K562 (cell line): ENCODE data around the gene TET2. TPM values are rescaled to one million over a fixed set of nuclear protein-coding genes. Genes with fewer than 3 reads are reported as not detected.

Experiments used
- ELK1 ChIP-seq: sonication (generic); formaldehyde crosslinking; IDR thresholded peaks from 2 replicates; pipeline ENCODE4 v1.8.1; 2022; ENCODE audit warnings: missing genetic modification reagents
- EP300 ChIP-seq: IDR thresholded peaks from 2 replicates; pipeline ENCODE4 v1.6.1; 2012; ENCODE audit warnings: low read length, improper control_type of control experiment
- ESRRA ChIP-seq: fragments of 450-650 bp; IDR thresholded peaks from 2 replicates; pipeline ENCODE4 v1.6.1; 2014; ENCODE audit warnings: low read depth, mild to moderate bottlenecking, moderate library complexity, borderline replicate concordance
- FOXK2 ChIP-seq, 2 experiments: fragments of 450-650 bp; IDR thresholded peaks in 1 of 2; conservative IDR thresholded peaks in 1 of 2; 2 replicates each; pipeline ENCODE4 v1.6.1; 2016; ENCODE audit warnings: low read depth in 2 of 2, mild to moderate bottlenecking in 1 of 2
- MCM2 ChIP-seq: fragments of 450-650 bp; IDR thresholded peaks from 2 replicates; pipeline ENCODE4 v1.6.1; 2017; ENCODE audit warnings: low read depth, mild to moderate bottlenecking
- NKRF ChIP-seq: fragments of 450-650 bp; IDR thresholded peaks from 2 replicates; pipeline ENCODE4 v1.6.1; 2016; ENCODE audit warnings: borderline replicate concordance
- PHF21A ChIP-seq: fragments of 450-650 bp; IDR thresholded peaks from 2 replicates; pipeline ENCODE4 v1.6.1; 2017; ENCODE audit warnings: low read depth, borderline replicate concordance
- RBFOX2 ChIP-seq: fragments of 200-400 bp; formaldehyde crosslinking; IDR thresholded peaks from 2 replicates; pipeline ENCODE4 v1.6.1; 2017; ENCODE audit warnings: low read depth, mild to moderate bottlenecking, low read length, moderate library complexity
- SIN3B ChIP-seq: fragments of 450-650 bp; IDR thresholded peaks from 2 replicates; pipeline ENCODE4 v1.6.1; 2017; ENCODE audit warnings: low read depth, mild to moderate bottlenecking, moderate library complexity
- SNRNP70 ChIP-seq: fragments of 200-400 bp; formaldehyde crosslinking; optimal IDR thresholded peaks from 2 replicates; pipeline ENCODE3; 2017; ENCODE audit warnings: low read depth, low read length
- TAF1 ChIP-seq: IDR thresholded peaks from 2 replicates; pipeline ENCODE4 v1.6.1; 2011; ENCODE audit warnings: mild to moderate bottlenecking, low read length, moderate library complexity; ENCODE audit not compliant: insufficient read depth, control insufficient read depth, severe bottlenecking; ENCODE audit errors: extremely low read depth
- TAL1 ChIP-seq: fragments of 450-650 bp; IDR thresholded peaks from 2 replicates; pipeline ENCODE4 v1.6.1; 2016; ENCODE audit warnings: mild to moderate bottlenecking
- ZNF253 ChIP-seq: fragments of 250-450 bp; sonication (Bioruptor Pico); conservative IDR thresholded peaks from 2 replicates; pipeline ENCODE4 v1.6.1; 2021; ENCODE audit warnings: mild to moderate bottlenecking
- polyA plus RNA-seq, 8 experiments: library from polyadenylated mRNA; depleted of rRNA in 4 of 8; stranded (reverse) in 5 of 8; unstranded in 3 of 8; fragments of >200 nt; fragmentation: Nextera tagmentation in 2 of 8; fragmentation: Illumina TruSeq in 1 of 8; extraction: Ambion mirVana in 2 of 8; extraction: Trizol in 1 of 8; gene quantifications; 2 replicates each; pipeline versions ENCODE4 v1.2.1 to v1.2.3, GENCODE V29; 2011 to 2014; ENCODE audit warnings: inconsistent platforms in 1 of 8, missing spikeins in 1 of 8
- total RNA-seq, 7 experiments: library from RNA; depleted of rRNA in 6 of 7; stranded (reverse); fragments of >200 nt in 6 of 7; fragmentation: Illumina TruSeq in 2 of 7; extraction: Trizol in 2 of 7; gene quantifications; 2 replicates each; pipeline versions ENCODE4 v1.2.1 to v1.2.3, GENCODE V29; 2011 to 2021; ENCODE audit warnings: low replicate concordance in 1 of 7

Gene TET2
- total and polyA plus RNA-seq, 9 of the 15 experiments (the other 6 are each of a cell fraction or from before 2014, with no cell fraction given): 0.80 to 11.1 (median 4.9) TPM

- peak; percentile 84 for TF ChIP-seq RBFOX2
- no peak for TF ChIP-seq FOXK2 (conservative IDR thresholded peaks at IDR 0.05 in 1 of 2, IDR thresholded peaks at IDR 0.05 in 1 of 2; ENCODE audit: low read depth in 2 of 2)
- TF ChIP-seq NKRF: no peak
- no peak for TF ChIP-seq ELK1 (CRISPR knock-in tag)
- TF ChIP-seq SNRNP70: no peak
- TF ChIP-seq EP300: no peak
- TF ChIP-seq SIN3B: peak; percentile 51
- peak; percentile 63 for TF ChIP-seq TAF1
- no peak for TF ChIP-seq PHF21A
- no peak for TF ChIP-seq MCM2
- no peak for TF ChIP-seq ZNF253 (CRISPR knock-in tag)
- no peak for TF ChIP-seq TAL1
- peak; percentile 22; the same call in 1 of the 2 replicates for TF ChIP-seq ESRRA
Observed at GRCh38 chr4:105146276-105147015, at the start of gene TET2 (continued).
